ENCODE measurements around the gene BLOC1S1. TPM values are rescaled to one million over a fixed set of nuclear protein-coding genes. Genes with fewer than 3 reads are reported as not detected.

The BLOC1S1 gene
- total and polyA plus RNA-seq, 7 donors: 173 to 655 (median 355) TPM

GRCh38 chr12:55703288-55703687, 12.6 kb upstream of the BLOC1S1 start:
- no peaks in the 10 kb centered on the region for H3K27me3 ChIP-seq
- intact Hi-C loops (cut with DNase I): no loop called here
- H3K36me3 ChIP-seq: peaks cover 0 to 35% (median 13%) of the 10 kb centered on the region in 4 donors
- no peaks in the 10 kb centered on the region for H3K9me3 ChIP-seq
- peak; percentile 92 for DNase-seq
- 65 to 69% methylated on average over 2 of the region's 2 CpGs for WGBS, 2 donors
- H3K27ac ChIP-seq: peak overlapping the region; percentile 94 to 100 (median 98)
- H3K4me3 ChIP-seq: peak overlapping the region; percentile 6 to 82 (median 78)
- H3K4me1 ChIP-seq: peaks cover 0 to 57% (median 50%) of the 10 kb centered on the region in 4 donors
- TF ChIP-seq, protein P1, sequence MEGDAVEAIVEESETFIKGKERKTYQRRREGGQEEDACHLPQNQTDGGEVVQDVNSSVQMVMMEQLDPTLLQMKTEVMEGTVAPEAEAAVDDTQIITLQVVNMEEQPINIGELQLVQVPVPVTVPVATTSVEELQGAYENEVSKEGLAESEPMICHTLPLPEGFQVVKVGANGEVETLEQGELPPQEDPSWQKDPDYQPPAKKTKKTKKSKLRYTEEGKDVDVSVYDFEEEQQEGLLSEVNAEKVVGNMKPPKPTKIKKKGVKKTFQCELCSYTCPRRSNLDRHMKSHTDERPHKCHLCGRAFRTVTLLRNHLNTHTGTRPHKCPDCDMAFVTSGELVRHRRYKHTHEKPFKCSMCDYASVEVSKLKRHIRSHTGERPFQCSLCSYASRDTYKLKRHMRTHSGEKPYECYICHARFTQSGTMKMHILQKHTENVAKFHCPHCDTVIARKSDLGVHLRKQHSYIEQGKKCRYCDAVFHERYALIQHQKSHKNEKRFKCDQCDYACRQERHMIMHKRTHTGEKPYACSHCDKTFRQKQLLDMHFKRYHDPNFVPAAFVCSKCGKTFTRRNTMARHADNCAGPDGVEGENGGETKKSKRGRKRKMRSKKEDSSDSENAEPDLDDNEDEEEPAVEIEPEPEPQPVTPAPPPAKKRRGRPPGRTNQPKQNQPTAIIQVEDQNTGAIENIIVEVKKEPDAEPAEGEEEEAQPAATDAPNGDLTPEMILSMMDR (IDR thresholded peaks at IDR 0.05): no peak
- no peak for TF ChIP-seq POLR2A (IDR thresholded peaks at IDR 0.05)
- TF ChIP-seq POLR2AphosphoS5 (IDR thresholded peaks at IDR 0.05): peak in 3 of 4 donors; percentile 48 to 61 (median 58)
- TF ChIP-seq EP300 (IDR thresholded peaks at IDR 0.05): peak in 3 of 4 donors; percentile 17 to 64 (median 61)

- peaks cover 0 to 65% (median 57%) of the 10 kb centered on the region in 4 donors for H3K4me1 ChIP-seq
- 82 to 85% methylated on average over 6 of the region's 6 CpGs for WGBS, 2 donors
- no peaks in the 10 kb centered on the region for H3K9me3 ChIP-seq
- no peaks in the 10 kb centered on the region for H3K27me3 ChIP-seq
- peak overlapping the region; percentile 94 to 100 (median 98) for H3K27ac ChIP-seq
- TF ChIP-seq, protein P1 (IDR thresholded peaks at IDR 0.05): no peak
- TF ChIP-seq POLR2AphosphoS5 (IDR thresholded peaks at IDR 0.05) (peak; percentile 57 to 72 (median 60)), EP300 (IDR thresholded peaks at IDR 0.05) (peak; percentile 32 to 77 (median 66)), POLR2A (IDR thresholded peaks at IDR 0.05) (no peak)
- intact Hi-C loops (cut with DNase I): no loop called here
- peaks cover 0 to 26% (median 9%) of the 10 kb centered on the region in 4 donors for H3K36me3 ChIP-seq
- DNase-seq: peak; percentile 72
- peak overlapping the region; percentile 75 to 82 (median 78) for H3K4me3 ChIP-seq
Observed at GRCh38 chr12:55703901-55704761, 11.7 kb upstream of the BLOC1S1 start.

- Histone ChIP-seq H3K27me3 (no peaks in the 10 kb centered on the region), H3K27ac (peak overlapping the region; percentile 94 to 100 (median 98)), H3K4me3 (peak overlapping the region; percentile 75 to 82 (median 78)), H3K36me3 (peaks cover 0 to 17% (median 6%) of the 10 kb centered on the region in 4 donors), H3K9me3 (no peaks in the 10 kb centered on the region), H3K4me1 (peaks cover 0 to 75% (median 62%) of the 10 kb centered on the region in 4 donors)
- DNase-seq: no peak
- TF ChIP-seq, protein P1 (IDR thresholded peaks at IDR 0.05): no peak
- TF ChIP-seq POLR2A (IDR thresholded peaks at IDR 0.05) (no peak), POLR2AphosphoS5 (IDR thresholded peaks at IDR 0.05) (no peak), EP300 (IDR thresholded peaks at IDR 0.05) (no peak)
- intact Hi-C loops (cut with DNase I): no loop called here
- 84 to 85% methylated on average over 9 of the region's 9 CpGs for WGBS, 2 donors
Observed at GRCh38 chr12:55704824-55705718, 10.8 kb upstream of the BLOC1S1 start.

- peaks cover 0 to 75% (median 58%) of the 10 kb centered on the region in 4 donors for H3K4me1 ChIP-seq
- no peaks in the 10 kb centered on the region for H3K9me3 ChIP-seq
- peaks cover 0 to 11% (median 2%) of the 10 kb centered on the region in 4 donors for H3K36me3 ChIP-seq
- peak overlapping the region; percentile 75 to 82 (median 78) for H3K4me3 ChIP-seq
- intact Hi-C loops (cut with DNase I): no loop called here
- H3K27me3 ChIP-seq: no peaks in the 10 kb centered on the region
- whole genome bisulfite sequencing, 2 donors: 14 to 43% methylated on average over 5 of the region's 5 CpGs
- peak overlapping the region; percentile 94 to 100 (median 98) for H3K27ac ChIP-seq
- TF ChIP-seq EP300 (IDR thresholded peaks at IDR 0.05) (no peak), POLR2AphosphoS5 (IDR thresholded peaks at IDR 0.05) (peak; percentile 6 to 49 (median 34)), POLR2A (IDR thresholded peaks at IDR 0.05) (peak in 1 of 2 donors; percentile 13)
- TF ChIP-seq, protein P1 (IDR thresholded peaks at IDR 0.05): peak; percentile 54 to 73 (median 64)
- DNase-seq: no peak
Observed at GRCh38 chr12:55705782-55706402, 10.0 kb upstream of the BLOC1S1 start.

All from sigmoid colon (tissue), 7 donors.